Measurements from ENCODE around the gene ZKSCAN5. TPM values are rescaled to one million over a fixed set of nuclear protein-coding genes. Genes with fewer than 3 reads are reported as not detected.
"Not testable (repeated sequence)": the region's sequence is repeated elsewhere in the genome, so short reads cannot be mapped to it uniquely, and the experiment has no call there.

Gene ZKSCAN5
- total RNA-seq, 2 experiments from 2014 or later: 12.0 to 12.2 TPM

- H3K9me3 Mint-ChIP-seq: peaks cover 6% of the 10 kb centered on the region
- peaks cover 50% of the 10 kb centered on the region for H3K36me3 Mint-ChIP-seq (ENCODE audit: low read depth)
- CTCF ChIA-PET: interaction anchor here (0.6 to 1.9 kb wide), 3 partner anchors 8 to 57 kb away, joined by 4 to 7 read pairs (median 6); no protein-coding TSS in a partner anchor
- H3K27me3 Mint-ChIP-seq: no peaks in the 10 kb centered on the region
- peak within 1 kb of the TSS; percentile 92 for H3K4me3 Mint-ChIP-seq
- DNase-seq: peak; percentile 92
- POLR2A ChIA-PET: interaction anchor here (0.6 to 4.1 kb wide), 32 partner anchors 9 to 1585 kb away, joined by 3 to 79 read pairs (median 5); partner anchors contain the start of genes ATP5MF, BUD31, CPSF4 and FAM200A
- peaks cover 26% of the 10 kb centered on the region for H3K4me1 Mint-ChIP-seq
- peak within 1 kb of the TSS; percentile 98 for H3K27ac Mint-ChIP-seq
These were observed 4.5 kb upstream of the ZKSCAN5 start, which contains the start of gene ZNF394 for GRCh38 chr7:99499721-99500636. TSS of gene ZNF394 (minus strand) at chr7:99500281. CDS start at chr7:99500093, 188 bp downstream.

- Mint-ChIP-seq H3K4me3 (peak overlapping the region; percentile 92), H3K9me3 (peaks cover 6% of the 10 kb centered on the region), H3K27me3 (no peaks in the 10 kb centered on the region), H3K27ac (peak overlapping the region; percentile 98), H3K36me3 (ENCODE audit: low read depth) (peaks cover 44% of the 10 kb centered on the region), H3K4me1 (peaks cover 29% of the 10 kb centered on the region)
- POLR2A ChIA-PET: interaction anchor here (0.6 to 4.1 kb wide), 24 partner anchors 11 to 1584 kb away, joined by 3 to 79 read pairs (median 6); partner anchors contain the start of genes ATP5MF, BUD31, CPSF4 and FAM200A
- DNase-seq: no peak
- CTCF ChIA-PET: interaction anchor here (1.9 kb wide), 1 partner anchor 29 kb away, joined by 7 read pairs; no protein-coding TSS in a partner anchor
These were observed 3.8 kb upstream of the ZKSCAN5 start for GRCh38 chr7:99500637-99501009.

DNA sequence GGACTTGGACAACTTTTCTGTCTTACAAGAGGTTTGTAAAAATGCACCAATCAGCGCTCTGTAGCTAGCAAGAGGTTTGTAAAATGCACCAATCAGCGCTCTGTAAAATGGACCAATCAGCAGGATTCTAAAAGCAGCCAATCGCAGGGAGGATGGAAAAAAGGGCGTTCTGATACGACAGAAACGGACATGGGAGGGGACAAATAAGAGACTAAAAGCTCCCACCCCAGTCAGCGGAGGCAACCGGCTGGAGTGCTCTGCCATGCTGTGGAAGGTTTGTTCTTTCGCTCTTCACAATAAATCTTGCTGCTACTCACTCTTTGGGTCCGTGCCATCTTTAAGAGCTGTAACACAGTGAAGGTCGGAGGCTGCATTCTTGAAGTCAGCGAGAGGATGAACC lies 3.2 kb upstream of the ZKSCAN5 start:
- POLR2A ChIA-PET: interaction anchor here (2.0 to 4.1 kb wide), 8 partner anchors 25 to 123 kb away, joined by 10 to 79 read pairs (median 20); partner anchors contain the start of genes ATP5MF, BUD31, CPSF4 and FAM200A
- not testable (repeated sequence) for H3K27me3 Mint-ChIP-seq, DNase-seq, H3K9me3 Mint-ChIP-seq
- H3K4me3 Mint-ChIP-seq: peak overlapping the region; percentile 92
- peak overlapping the region; percentile 98 for H3K27ac Mint-ChIP-seq
- H3K4me1 Mint-ChIP-seq: peaks cover 34% of the 10 kb centered on the region
- CTCF ChIA-PET: interaction anchor here (0.6 to 1.9 kb wide), 2 partner anchors 30 to 172 kb away, joined by 3 to 7 read pairs; no protein-coding TSS in a partner anchor
- peaks cover 45% of the 10 kb centered on the region for H3K36me3 Mint-ChIP-seq (ENCODE audit: low read depth)

DNA sequence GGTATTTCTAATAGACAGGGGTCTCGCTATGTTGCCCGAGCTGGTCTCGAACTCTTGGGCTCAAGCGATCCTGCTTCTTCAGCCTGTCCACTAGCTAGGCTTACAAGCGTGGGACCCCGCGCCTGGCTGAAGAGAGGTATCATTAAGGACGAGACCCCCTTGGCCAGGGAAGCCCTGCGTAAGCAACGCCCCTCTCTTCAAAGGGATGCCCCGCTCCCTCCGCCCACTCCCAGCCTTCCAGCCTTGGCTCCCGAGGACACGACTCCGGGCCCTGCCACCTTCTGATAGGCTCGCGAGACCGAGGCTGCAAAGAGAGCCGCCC lies 220 bp upstream of the ZKSCAN5 start:
- Mint-ChIP-seq H3K9me3 (no peaks in the 10 kb centered on the region), H3K4me1 (peaks cover 32% of the 10 kb centered on the region), H3K4me3 (peak overlapping the region; percentile 88), H3K27me3 (no peaks in the 10 kb centered on the region), H3K36me3 (ENCODE audit: low read depth) (peaks cover 29% of the 10 kb centered on the region), H3K27ac (peak overlapping the region; percentile 96)
- DNase-seq: no peak
- CTCF ChIA-PET: interaction anchor here (0.9 to 1.5 kb wide), 3 partner anchors 11 to 113 kb away, joined by 3 to 7 read pairs (median 4); partner anchors contain the start of genes ZNF655 and ZSCAN25
- POLR2A ChIA-PET: interaction anchor here (0.9 to 6.3 kb wide), 14 partner anchors 10 to 597 kb away, joined by 3 to 70 read pairs (median 8); partner anchors contain the start of genes AP4M1, BUD31, FAM200A and MCM7

DNA sequence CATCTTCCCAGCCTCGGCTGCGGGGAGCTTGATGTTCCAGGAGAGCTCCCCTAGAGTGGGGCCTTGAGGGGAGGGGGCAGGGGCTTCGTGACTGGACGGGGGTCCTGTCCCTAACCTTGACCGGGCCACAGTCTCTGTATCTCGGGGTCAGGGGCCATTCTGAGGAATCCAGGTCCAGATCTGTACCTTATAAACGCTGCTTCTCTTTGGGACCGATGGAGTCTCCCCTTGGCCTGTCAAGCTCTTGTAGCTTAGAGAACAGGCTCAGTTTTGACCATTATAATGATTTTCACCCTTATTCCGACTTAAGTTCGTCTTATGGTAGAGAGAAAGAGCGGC lies 831 bp downstream of the ZKSCAN5 start:
- Mint-ChIP-seq H3K27ac (peak overlapping the region; percentile 96), H3K4me1 (peaks cover 34% of the 10 kb centered on the region), H3K4me3 (peak overlapping the region; percentile 88), H3K27me3 (no peaks in the 10 kb centered on the region), H3K36me3 (ENCODE audit: low read depth) (peaks cover 20% of the 10 kb centered on the region), H3K9me3 (no peaks in the 10 kb centered on the region)
- ChIA-PET POLR2A (interaction anchor here (0.8 to 6.3 kb wide), 15 partner anchors 9 to 596 kb away, joined by 3 to 70 read pairs (median 5); partner anchors contain the start of genes AP4M1, FAM200A, MCM7 and ZNF655), CTCF (interaction anchor here (1.0 to 1.5 kb wide), 2 partner anchors 10 to 53 kb away, joined by 4 to 7 read pairs; partner anchors contain the start of gene ZNF655)
- no peak for DNase-seq

DNA sequence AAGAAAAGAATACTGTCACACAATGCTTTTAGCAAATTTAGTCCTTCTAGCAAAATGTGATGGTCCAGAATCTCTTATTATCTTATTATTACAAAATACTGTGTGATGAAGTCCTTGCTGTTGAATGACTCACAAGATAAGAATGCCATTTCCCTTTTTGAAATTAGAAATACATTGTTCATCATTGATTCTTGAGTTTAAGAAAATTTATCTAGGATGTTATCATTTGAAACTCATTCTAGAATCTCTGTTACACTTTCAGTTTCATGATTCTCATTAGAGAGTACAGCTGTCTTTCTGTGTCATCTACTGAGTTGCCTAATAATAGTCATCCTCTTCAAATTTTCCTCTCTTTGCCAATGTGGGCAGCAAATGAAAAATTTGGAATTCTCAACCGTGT lies 9.6 kb downstream of the ZKSCAN5 start:
- POLR2A ChIA-PET: interaction anchor here (0.7 to 1.8 kb wide), 4 partner anchors 9 to 50 kb away, joined by 3 to 9 read pairs (median 6); partner anchors contain the start of genes ZKSCAN5 and ZNF394
- no peaks in the 10 kb centered on the region for H3K9me3 Mint-ChIP-seq
- CTCF ChIA-PET: no interaction called here
- no peak overlapping the region for H3K4me3 Mint-ChIP-seq
- no peak for DNase-seq
- H3K36me3 Mint-ChIP-seq (ENCODE audit: low read depth): peaks cover 38% of the 10 kb centered on the region
- peaks cover 14% of the 10 kb centered on the region for H3K4me1 Mint-ChIP-seq
- no peak overlapping the region for H3K27ac Mint-ChIP-seq
- no peaks in the 10 kb centered on the region for H3K27me3 Mint-ChIP-seq

GRCh38 chr7:99521399-99521798 lies 16.9 kb downstream of the ZKSCAN5 start:
- Mint-ChIP-seq H3K27me3 (no peaks in the 10 kb centered on the region), H3K36me3 (ENCODE audit: low read depth) (peaks cover 61% of the 10 kb centered on the region), H3K9me3 (peaks cover 3% of the 10 kb centered on the region), H3K4me3 (no peak overlapping the region), H3K27ac (no peak overlapping the region), H3K4me1 (no peaks in the 10 kb centered on the region)
- DNase-seq: no peak
- ChIA-PET CTCF (no interaction called here), POLR2A (interaction anchor here (2.0 kb wide), 1 partner anchor 21 kb away, joined by 9 read pairs; the partner anchor contains the start of gene ZNF394)

DNA sequence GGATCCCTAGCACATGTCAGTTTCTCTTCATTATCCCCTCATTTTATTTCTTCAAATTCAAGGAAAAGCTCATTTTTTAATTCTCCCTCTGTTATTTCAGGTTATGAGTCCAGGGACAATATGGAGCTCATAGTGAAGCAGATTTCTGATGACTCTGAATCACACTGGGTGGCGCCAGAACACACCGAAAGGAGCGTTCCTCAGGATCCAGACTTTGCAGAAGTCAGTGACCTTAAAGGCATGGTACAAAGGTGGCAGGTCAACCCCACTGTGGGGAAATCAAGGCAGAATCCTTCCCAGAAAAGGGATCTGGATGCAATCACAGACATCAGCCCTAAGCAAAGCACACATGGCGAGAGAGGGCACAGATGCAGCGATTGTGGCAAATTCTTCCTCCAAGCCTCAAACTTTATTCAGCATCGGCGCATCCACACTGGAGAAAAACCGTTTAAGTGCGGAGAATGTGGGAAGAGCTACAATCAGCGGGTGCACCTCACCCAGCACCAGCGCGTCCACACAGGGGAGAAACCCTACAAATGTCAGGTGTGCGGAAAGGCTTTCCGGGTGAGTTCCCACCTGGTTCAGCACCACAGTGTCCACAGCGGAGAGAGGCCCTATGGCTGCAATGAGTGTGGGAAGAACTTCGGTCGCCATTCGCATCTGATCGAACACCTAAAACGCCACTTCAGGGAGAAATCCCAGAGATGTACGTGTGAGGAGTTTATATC lies 21.4 kb downstream of the ZKSCAN5 start:
- DNase-seq: no peak
- Mint-ChIP-seq H3K4me3 (no peak overlapping the region), H3K9me3 (peaks cover 22% of the 10 kb centered on the region), H3K27ac (no peak overlapping the region), H3K36me3 (ENCODE audit: low read depth) (peaks cover 81% of the 10 kb centered on the region), H3K4me1 (no peaks in the 10 kb centered on the region), H3K27me3 (no peaks in the 10 kb centered on the region)
- CTCF ChIA-PET: interaction anchor here (1.0 kb wide), 1 partner anchor 466 kb away, joined by 3 read pairs; no protein-coding TSS in a partner anchor
- POLR2A ChIA-PET: no interaction called here

- Mint-ChIP-seq H3K4me3 (no peak overlapping the region), H3K9me3 (peaks cover 53% of the 10 kb centered on the region), H3K27me3 (no peaks in the 10 kb centered on the region), H3K27ac (no peak overlapping the region), H3K4me1 (no peaks in the 10 kb centered on the region), H3K36me3 (ENCODE audit: low read depth) (peaks cover 79% of the 10 kb centered on the region)
- POLR2A ChIA-PET: no interaction called here
- CTCF ChIA-PET: no interaction called here
- no peak for DNase-seq
These were observed 26.9 kb downstream of the ZKSCAN5 start for GRCh38 chr7:99531354-99531765.

DNA sequence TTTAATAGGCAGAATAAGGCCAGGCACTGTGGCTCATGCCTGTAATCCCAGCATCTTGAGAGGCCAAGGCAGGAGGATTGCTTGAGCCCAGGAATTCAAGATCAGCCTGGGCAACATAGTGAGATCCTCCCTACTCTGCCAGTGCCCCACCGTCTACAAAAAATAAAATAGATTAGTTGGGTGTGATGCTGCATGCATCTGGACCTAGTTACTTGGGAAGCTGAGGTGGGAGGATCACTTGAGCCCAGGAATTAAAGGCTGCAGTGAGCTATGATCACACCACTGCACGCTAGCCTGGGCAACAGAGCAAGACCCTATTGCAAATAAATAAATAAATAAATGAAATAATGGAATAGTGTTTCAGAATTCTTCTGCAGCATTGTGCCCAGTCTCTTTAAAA lies 31.2 kb downstream of the ZKSCAN5 start:
- H3K4me1 Mint-ChIP-seq: no peaks in the 10 kb centered on the region
- ChIA-PET CTCF (no interaction called here), POLR2A (no interaction called here)
- H3K27ac Mint-ChIP-seq: no peak overlapping the region
- H3K27me3 Mint-ChIP-seq: peaks cover 1% of the 10 kb centered on the region
- no peak overlapping the region for H3K4me3 Mint-ChIP-seq
- DNase-seq: no peak
- peaks cover 62% of the 10 kb centered on the region for H3K9me3 Mint-ChIP-seq
- peaks cover 51% of the 10 kb centered on the region for H3K36me3 Mint-ChIP-seq (ENCODE audit: low read depth)

- peaks cover 37% of the 10 kb centered on the region for H3K36me3 Mint-ChIP-seq (ENCODE audit: low read depth)
- ChIA-PET POLR2A (no interaction called here), CTCF (no interaction called here)
- H3K4me3 Mint-ChIP-seq: no peak overlapping the region
- no peak overlapping the region for H3K27ac Mint-ChIP-seq
- H3K9me3 Mint-ChIP-seq: peaks cover 50% of the 10 kb centered on the region
- no peaks in the 10 kb centered on the region for H3K4me1 Mint-ChIP-seq
- no peak for DNase-seq
- H3K27me3 Mint-ChIP-seq: peaks cover 1% of the 10 kb centered on the region
These were observed 34.9 kb downstream of the ZKSCAN5 start for GRCh38 chr7:99539213-99539811.

DNA sequence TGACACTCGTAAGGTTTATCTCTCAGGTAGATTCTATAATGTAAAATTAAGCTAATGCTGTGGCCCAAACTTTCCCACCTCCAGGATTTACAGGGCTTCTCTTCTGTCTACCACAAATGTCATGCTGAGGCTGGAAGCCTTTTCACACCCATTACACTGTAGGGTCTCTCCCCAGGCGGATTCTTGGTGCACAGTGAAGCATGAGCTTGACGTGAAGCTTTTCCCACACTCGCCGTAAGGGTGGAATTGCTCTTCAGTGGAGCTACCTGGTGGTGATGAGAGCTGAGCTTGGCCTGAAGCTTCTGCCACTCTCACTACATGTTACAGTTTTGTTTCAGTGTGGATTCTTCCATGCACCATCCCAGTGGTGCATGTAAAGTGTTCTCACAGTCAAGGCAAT lies 36.1 kb downstream of the ZKSCAN5 start:
- Mint-ChIP-seq H3K4me3 (no peak overlapping the region), H3K27me3 (peaks cover 1% of the 10 kb centered on the region), H3K9me3 (peaks cover 49% of the 10 kb centered on the region), H3K27ac (no peak overlapping the region), H3K36me3 (ENCODE audit: low read depth) (peaks cover 36% of the 10 kb centered on the region), H3K4me1 (no peaks in the 10 kb centered on the region)
- ChIA-PET POLR2A (interaction anchor here (1.0 to 1.2 kb wide), 2 partner anchors 16 to 17 kb away, joined by 3 to 5 read pairs; partner anchors contain the start of gene ZNF655), CTCF (interaction anchor here (0.7 kb wide), 1 partner anchor 451 kb away, joined by 4 read pairs; no protein-coding TSS in a partner anchor)
- DNase-seq: no peak
